Heart left ventricle (tissue), 13 donors: ENCODE measurements around the gene IQCH.

Experiments used
- CTCF ChIP-seq, 12 donors: fragments of 200-600 bp; sonication (generic) in 4 of 12; IDR thresholded peaks; one replicate each; pipeline versions ENCODE4 v1.5.0 to v1.8.0; 2018 to 2022; ENCODE audit warnings: antibody characterized with exemption in 12 of 12, mild to moderate bottlenecking in 5 of 12
- POLR2A ChIP-seq, 2 donors: fragments of 450-650 bp; IDR thresholded peaks; one replicate each; pipeline ENCODE4 v1.6.1; 2017; ENCODE audit warnings: antibody characterized with exemption in 2 of 2, mild to moderate bottlenecking in 2 of 2, moderate library complexity in 2 of 2
- donor health status: ischemic (EF 13 %, LVEDD 7.1; RV severe dilation, severe dysfunction).
- donor health status: DM: no; HTN: yes; CAD: no.
- donor health status: DM: no; HTN: no; CAD: no.
- donor health status: ischemic (EF 25% LVEDD 6.9; RV normal size, moderate dysfunction).
- donor health status: ischemic (EF 25% LVEDD 5.7; RV mildly dilated, moderate dysfunction).
- donor health status: ischemic (EF 35%, LVEDD 5.7; RV mildly dilated, moderate dysfunction).
- donor health status: nonischemic (EF 11% LVEDD 7.7; RV severe dilation, severe dysfunction).
- donor health status: DM: yes; HTN: yes; CAD: no.
- donor health status: PGD.
- donor health status: ischemic (EF 29% LVEDD 5.4; RV normal size, mild dysfunction).
- donor health status: nonischemic (EF 23%, LVEDD 6.1; RV moderate dilation, normal function).

- TF ChIP-seq CTCF (IDR thresholded peaks at IDR 0.05): no peak
- TF ChIP-seq POLR2A (IDR thresholded peaks at IDR 0.05): no peak
Measured at GRCh38 chr15:67227846-67228245, 26.7 kb upstream of the IQCH start.
